DND-41 (cell line): ENCODE measurements around the gene LRRC10B.

Source experiments
- EZH2 ChIP-seq: IDR thresholded peaks from 3 replicates; pipeline ENCODE4 v1.6.1; 2012; ENCODE audit warnings: borderline replicate concordance, low read depth, mild to moderate bottlenecking, moderate library complexity, low read length, inconsistent platforms; ENCODE audit not compliant: severe bottlenecking
- TF ChIP-seq, protein P1 (sequence below): IDR thresholded peaks from 2 replicates; pipeline ENCODE4 v1.5.1; 2012; ENCODE audit warnings: borderline replicate concordance, low read length, moderate library complexity, mild to moderate bottlenecking; ENCODE audit not compliant: poor library complexity, severe bottlenecking; ENCODE audit errors: extremely low read depth

DNA sequence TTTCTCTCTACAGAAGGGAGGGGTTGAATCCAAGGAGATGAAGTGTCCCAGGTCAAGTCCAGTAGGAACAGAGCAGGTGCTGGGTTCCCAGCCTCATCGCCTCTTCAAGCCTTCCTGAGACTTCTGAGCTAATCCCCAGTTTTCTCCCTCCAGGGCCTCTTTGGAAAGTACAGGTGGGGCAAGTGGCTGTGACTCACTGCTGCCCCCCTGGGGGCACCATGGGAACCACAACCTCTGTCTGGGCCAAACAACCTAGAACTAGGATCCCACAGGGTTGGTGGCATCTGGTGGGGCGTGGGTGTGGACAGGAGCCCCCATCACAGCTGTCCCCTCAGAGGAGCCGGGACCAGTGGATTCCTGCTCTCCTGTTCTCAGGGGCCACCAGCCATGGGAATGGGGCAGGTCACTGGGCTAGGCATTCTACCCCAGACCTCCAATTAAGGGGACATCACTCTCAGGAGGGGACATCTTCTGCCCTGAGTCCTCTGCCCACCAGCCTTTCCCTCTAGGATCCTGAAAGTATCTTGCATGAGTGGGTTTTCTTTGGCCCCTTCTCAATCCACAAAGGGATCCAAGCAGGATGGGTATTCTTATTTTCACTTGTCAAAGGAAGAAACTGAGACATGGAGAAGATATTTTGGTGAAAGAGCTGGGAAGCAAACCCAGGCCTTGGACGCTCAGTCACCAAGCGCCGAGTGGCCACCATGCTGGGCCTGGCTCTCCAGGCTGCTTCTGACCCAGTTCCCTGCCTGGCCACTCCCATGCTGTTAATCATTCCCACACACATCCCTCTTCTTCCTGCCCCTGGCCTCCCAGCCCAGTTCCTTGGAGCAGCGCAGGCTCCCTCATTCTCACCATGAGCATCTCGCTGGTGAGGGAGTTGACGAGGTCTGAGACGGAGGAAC, 23.8 kb downstream of the LRRC10B start:
- TF ChIP-seq, protein P1, sequence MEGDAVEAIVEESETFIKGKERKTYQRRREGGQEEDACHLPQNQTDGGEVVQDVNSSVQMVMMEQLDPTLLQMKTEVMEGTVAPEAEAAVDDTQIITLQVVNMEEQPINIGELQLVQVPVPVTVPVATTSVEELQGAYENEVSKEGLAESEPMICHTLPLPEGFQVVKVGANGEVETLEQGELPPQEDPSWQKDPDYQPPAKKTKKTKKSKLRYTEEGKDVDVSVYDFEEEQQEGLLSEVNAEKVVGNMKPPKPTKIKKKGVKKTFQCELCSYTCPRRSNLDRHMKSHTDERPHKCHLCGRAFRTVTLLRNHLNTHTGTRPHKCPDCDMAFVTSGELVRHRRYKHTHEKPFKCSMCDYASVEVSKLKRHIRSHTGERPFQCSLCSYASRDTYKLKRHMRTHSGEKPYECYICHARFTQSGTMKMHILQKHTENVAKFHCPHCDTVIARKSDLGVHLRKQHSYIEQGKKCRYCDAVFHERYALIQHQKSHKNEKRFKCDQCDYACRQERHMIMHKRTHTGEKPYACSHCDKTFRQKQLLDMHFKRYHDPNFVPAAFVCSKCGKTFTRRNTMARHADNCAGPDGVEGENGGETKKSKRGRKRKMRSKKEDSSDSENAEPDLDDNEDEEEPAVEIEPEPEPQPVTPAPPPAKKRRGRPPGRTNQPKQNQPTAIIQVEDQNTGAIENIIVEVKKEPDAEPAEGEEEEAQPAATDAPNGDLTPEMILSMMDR, result peak; percentile 87
- no peak for TF ChIP-seq EZH2
